Measurements from ENCODE around the gene SCN4B.
A peak's percentile ranks its signal among the peaks of the same experiment; 100 is the strongest.

SCN4B gene

DNA sequence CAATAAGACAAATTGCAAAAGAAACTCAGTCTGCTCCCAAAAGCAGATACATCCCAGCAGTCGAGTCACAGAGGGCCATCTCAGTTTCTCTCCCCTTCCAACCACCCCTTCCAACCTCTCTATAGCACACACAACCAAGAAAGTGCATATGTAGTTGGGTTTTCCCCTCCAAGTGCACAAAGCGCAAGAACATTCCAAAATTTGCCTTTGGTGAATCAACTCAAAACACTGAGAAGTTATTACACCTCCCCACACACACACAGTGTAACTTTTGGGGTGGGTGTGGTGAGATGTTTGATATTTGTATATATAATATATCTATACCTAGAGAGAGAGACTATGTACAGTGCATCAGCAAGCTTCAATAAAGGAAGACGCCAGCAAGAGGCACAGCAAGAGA is 10.2 kb upstream of the SCN4B start:
- H3K4me1 ChIP-seq (ENCODE audit: insufficient read depth, low read length), result no peaks in the 10 kb centered on the region
- no peak for TF ChIP-seq EZH2 (IDR thresholded peaks at IDR 0.05; ENCODE audit: borderline replicate concordance, low read depth, low read length, severe bottlenecking)
- TF ChIP-seq, protein P1, sequence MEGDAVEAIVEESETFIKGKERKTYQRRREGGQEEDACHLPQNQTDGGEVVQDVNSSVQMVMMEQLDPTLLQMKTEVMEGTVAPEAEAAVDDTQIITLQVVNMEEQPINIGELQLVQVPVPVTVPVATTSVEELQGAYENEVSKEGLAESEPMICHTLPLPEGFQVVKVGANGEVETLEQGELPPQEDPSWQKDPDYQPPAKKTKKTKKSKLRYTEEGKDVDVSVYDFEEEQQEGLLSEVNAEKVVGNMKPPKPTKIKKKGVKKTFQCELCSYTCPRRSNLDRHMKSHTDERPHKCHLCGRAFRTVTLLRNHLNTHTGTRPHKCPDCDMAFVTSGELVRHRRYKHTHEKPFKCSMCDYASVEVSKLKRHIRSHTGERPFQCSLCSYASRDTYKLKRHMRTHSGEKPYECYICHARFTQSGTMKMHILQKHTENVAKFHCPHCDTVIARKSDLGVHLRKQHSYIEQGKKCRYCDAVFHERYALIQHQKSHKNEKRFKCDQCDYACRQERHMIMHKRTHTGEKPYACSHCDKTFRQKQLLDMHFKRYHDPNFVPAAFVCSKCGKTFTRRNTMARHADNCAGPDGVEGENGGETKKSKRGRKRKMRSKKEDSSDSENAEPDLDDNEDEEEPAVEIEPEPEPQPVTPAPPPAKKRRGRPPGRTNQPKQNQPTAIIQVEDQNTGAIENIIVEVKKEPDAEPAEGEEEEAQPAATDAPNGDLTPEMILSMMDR (IDR thresholded peaks at IDR 0.05; ENCODE audit: borderline replicate concordance, extremely low read depth, low read length, poor library complexity, severe bottlenecking), result no peak
- no peak overlapping the region for H3K4me2 ChIP-seq (ENCODE audit: insufficient read depth, low read length)
- no peak overlapping the region for H3K27ac ChIP-seq (ENCODE audit: low read length)
- H3K4me3 ChIP-seq (ENCODE audit: low read depth in 1 of 2, low read length in 2 of 2), result no peak overlapping the region
- no peak overlapping the region for H3K9ac ChIP-seq (ENCODE audit: low read depth, low read length)
- peaks cover 32% of the 10 kb centered on the region for H3K27me3 ChIP-seq (ENCODE audit: insufficient read depth, low read length, poor library complexity)
- H2AFZ ChIP-seq (ENCODE audit: low read depth, low read length), result no peak overlapping the region
- ATAC-seq (ENCODE audit: insufficient read depth, low read depth), result no peak
- no peaks in the 10 kb centered on the region for H3K36me3 ChIP-seq (ENCODE audit: insufficient read depth, low read length)
- H3K9me3 ChIP-seq (ENCODE audit: insufficient read depth, low read length, severe bottlenecking), result no peaks in the 10 kb centered on the region
- H3K79me2 ChIP-seq (ENCODE audit: insufficient read depth, low read length), result no peaks in the 10 kb centered on the region
- no peaks in the 10 kb centered on the region for H4K20me1 ChIP-seq (ENCODE audit: insufficient read depth, low read length)
- no peak for DNase-seq

DNA sequence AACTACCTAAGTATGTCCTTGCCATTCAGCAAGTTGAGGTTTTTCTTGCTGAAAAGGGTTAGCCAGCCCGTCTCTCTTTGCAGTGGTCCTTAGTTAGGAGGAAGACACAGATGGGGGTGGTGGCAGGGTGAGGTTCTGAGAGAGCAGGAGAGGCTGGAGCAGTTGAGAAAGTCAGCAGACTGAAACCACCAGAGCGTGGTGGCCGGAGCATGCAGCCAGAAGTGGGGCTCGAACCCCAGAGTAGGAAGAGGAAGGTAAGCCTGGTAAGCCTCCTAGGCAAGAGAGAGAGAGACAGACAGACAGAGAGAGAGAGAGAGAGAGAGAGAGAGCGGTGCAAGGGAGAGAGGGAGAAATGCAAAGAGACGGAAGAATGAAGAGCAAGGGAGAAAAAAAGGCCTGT is 9.2 kb upstream of the SCN4B start:
- Histone ChIP-seq H3K4me2 (ENCODE audit: insufficient read depth, low read length) (no peak overlapping the region), H3K9ac (ENCODE audit: low read depth, low read length) (no peak overlapping the region), H3K36me3 (ENCODE audit: insufficient read depth, low read length) (no peaks in the 10 kb centered on the region), H3K79me2 (ENCODE audit: insufficient read depth, low read length) (no peaks in the 10 kb centered on the region), H2AFZ (ENCODE audit: low read depth, low read length) (no peak overlapping the region), H4K20me1 (ENCODE audit: insufficient read depth, low read length) (no peaks in the 10 kb centered on the region), H3K4me3 (ENCODE audit: low read depth in 1 of 2, low read length in 2 of 2) (no peak overlapping the region), H3K9me3 (ENCODE audit: insufficient read depth, low read length, severe bottlenecking) (no peaks in the 10 kb centered on the region), H3K27me3 (ENCODE audit: insufficient read depth, low read length, poor library complexity) (peaks cover 42% of the 10 kb centered on the region), H3K4me1 (ENCODE audit: insufficient read depth, low read length) (no peaks in the 10 kb centered on the region), H3K27ac (ENCODE audit: low read length) (no peak overlapping the region)
- DNase-seq (no peak), ATAC-seq (ENCODE audit: insufficient read depth, low read depth) (no peak)
- TF ChIP-seq, protein P1 (IDR thresholded peaks at IDR 0.05; ENCODE audit: borderline replicate concordance, extremely low read depth, low read length, poor library complexity, severe bottlenecking), result no peak

DNA sequence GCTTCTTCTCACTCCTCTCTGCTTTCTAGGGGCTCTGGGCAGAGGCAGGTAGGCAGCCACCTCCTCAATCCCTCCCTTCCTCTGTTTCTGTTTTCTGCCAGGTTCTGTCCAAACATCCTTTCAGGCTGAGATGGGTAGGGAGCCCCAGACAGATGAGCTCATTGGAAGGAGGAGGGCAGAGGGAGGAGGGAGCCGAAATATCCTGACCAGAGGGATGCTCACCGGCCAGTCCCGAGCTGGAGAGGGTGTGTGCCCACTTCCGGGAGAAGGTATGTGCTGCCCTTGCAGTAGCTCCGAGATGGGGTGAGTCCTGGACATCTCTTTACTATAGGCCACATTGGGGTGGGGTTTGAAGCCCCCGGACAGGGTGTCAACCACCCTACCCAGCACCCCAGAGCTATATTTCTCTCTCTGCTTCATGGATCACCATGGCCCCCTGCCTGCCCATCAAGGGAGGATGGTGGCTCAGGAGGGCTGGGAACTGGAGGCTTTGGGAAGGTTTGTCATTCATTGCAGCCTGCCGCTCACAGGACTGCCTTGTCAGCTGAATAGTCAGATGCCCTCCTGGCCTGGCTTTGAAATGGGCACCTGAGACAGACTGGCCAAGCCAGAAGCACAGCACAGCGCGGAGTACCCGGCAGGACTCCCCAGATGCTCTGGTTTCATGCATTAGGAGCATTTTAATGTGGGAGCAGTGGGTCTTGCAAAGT is 4.7 kb upstream of the SCN4B start:
- Histone ChIP-seq H3K27me3 (ENCODE audit: insufficient read depth, low read length, poor library complexity) (peaks cover 77% of the 10 kb centered on the region), H4K20me1 (ENCODE audit: insufficient read depth, low read length) (0 out of 2 replicates have a peak, but pooled peaks cover 10% of the 10 kb centered on the region), H3K4me3 (ENCODE audit: low read depth in 1 of 2, low read length in 2 of 2) (no peak overlapping the region), H3K4me2 (ENCODE audit: insufficient read depth, low read length) (no peak overlapping the region), H3K9me3 (ENCODE audit: insufficient read depth, low read length, severe bottlenecking) (no peaks in the 10 kb centered on the region), H2AFZ (ENCODE audit: low read depth, low read length) (no peak overlapping the region), H3K79me2 (ENCODE audit: insufficient read depth, low read length) (no peaks in the 10 kb centered on the region), H3K4me1 (ENCODE audit: insufficient read depth, low read length) (peaks cover 9% of the 10 kb centered on the region), H3K36me3 (ENCODE audit: insufficient read depth, low read length) (no peaks in the 10 kb centered on the region), H3K9ac (ENCODE audit: low read depth, low read length) (no peak overlapping the region), H3K27ac (ENCODE audit: low read length) (no peak overlapping the region)
- DNase-seq (no peak), ATAC-seq (ENCODE audit: insufficient read depth, low read depth) (no peak)
- peak; percentile 19 for TF ChIP-seq EZH2 (IDR thresholded peaks at IDR 0.05; ENCODE audit: borderline replicate concordance, low read depth, low read length, severe bottlenecking)
- TF ChIP-seq, protein P1 (IDR thresholded peaks at IDR 0.05; ENCODE audit: borderline replicate concordance, extremely low read depth, low read length, poor library complexity, severe bottlenecking), result no peak

Measured in DND-41 (cell line).